ENCODE measurements around the gene SYNGR1.
"Not testable (repeated sequence)": the region's sequence is repeated elsewhere in the genome, so short reads cannot be mapped to it uniquely, and the experiment has no call there.

The SYNGR1 gene

GRCh38 chr22:39355080-39355479 lies 5.3 kb downstream of the SYNGR1 start:
- TF ChIP-seq CTCF (IDR thresholded peaks at IDR 0.05), result no peak
- Histone ChIP-seq H3K27me3 (ENCODE audit: control insufficient read depth, insufficient read depth, low read length) (no peaks in the 10 kb centered on the region), H3K4me1 (no peaks in the 10 kb centered on the region), H3K4me3 (ENCODE audit: low read depth, low read length) (no peak overlapping the region), H3K9ac (no peak overlapping the region), H3K9me3 (ENCODE audit: control insufficient read depth, low read length) (no peaks in the 10 kb centered on the region), H3K79me2 (no peaks in the 10 kb centered on the region), H3K27ac (no peak overlapping the region), H3K4me2 (ENCODE audit: low read length) (no peak overlapping the region), H3K36me3 (ENCODE audit: control insufficient read depth, insufficient read depth, low read length) (no peaks in the 10 kb centered on the region), H2AFZ (no peak overlapping the region)

DNA sequence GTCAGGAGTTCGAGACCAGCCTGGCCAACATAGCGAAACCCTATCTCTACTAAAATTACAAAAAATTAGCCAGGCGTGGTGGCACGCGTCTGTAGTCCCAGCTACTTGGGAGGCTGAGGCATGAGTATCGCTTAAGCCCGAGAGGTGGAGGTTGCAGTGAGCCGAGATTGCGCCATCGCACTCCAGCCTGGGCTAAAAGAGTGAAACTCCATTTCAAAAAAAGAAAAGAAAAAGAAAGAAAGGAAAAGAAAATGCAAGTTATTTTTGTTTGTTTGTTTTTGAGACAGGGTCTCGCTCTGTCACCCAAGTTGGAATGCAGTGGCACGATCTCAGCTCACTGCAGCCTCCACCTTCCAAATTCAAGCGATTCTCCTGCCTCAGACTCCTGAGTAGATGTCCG lies 6.0 kb downstream of the SYNGR1 start:
- not testable (repeated sequence) for H3K4me3 ChIP-seq (ENCODE audit: low read depth, low read length); H3K27me3 ChIP-seq (ENCODE audit: control insufficient read depth, insufficient read depth, low read length); H2AFZ ChIP-seq; H3K9me3 ChIP-seq (ENCODE audit: control insufficient read depth, low read length); H3K9ac ChIP-seq; H3K27ac ChIP-seq; H3K36me3 ChIP-seq (ENCODE audit: control insufficient read depth, insufficient read depth, low read length); H3K4me2 ChIP-seq (ENCODE audit: low read length); H3K79me2 ChIP-seq; H3K4me1 ChIP-seq

- no peaks in the 10 kb centered on the region for H3K36me3 ChIP-seq (ENCODE audit: control insufficient read depth, insufficient read depth, low read length)
- H3K79me2 ChIP-seq, result no peaks in the 10 kb centered on the region
- TF ChIP-seq CTCF (IDR thresholded peaks at IDR 0.05), result no peak
- no peak overlapping the region for H3K27ac ChIP-seq
- H2AFZ ChIP-seq, result no peak overlapping the region
- H3K4me2 ChIP-seq (ENCODE audit: low read length), result no peak overlapping the region
- H3K9ac ChIP-seq, result no peak overlapping the region
- H3K9me3 ChIP-seq (ENCODE audit: control insufficient read depth, low read length), result no peaks in the 10 kb centered on the region
- H3K4me1 ChIP-seq, result no peaks in the 10 kb centered on the region
- H3K4me3 ChIP-seq (ENCODE audit: low read depth, low read length), result no peak overlapping the region
- H3K27me3 ChIP-seq (ENCODE audit: control insufficient read depth, insufficient read depth, low read length), result no peaks in the 10 kb centered on the region
Observed at GRCh38 chr22:39356464-39356863, 6.7 kb downstream of the SYNGR1 start.

DNA sequence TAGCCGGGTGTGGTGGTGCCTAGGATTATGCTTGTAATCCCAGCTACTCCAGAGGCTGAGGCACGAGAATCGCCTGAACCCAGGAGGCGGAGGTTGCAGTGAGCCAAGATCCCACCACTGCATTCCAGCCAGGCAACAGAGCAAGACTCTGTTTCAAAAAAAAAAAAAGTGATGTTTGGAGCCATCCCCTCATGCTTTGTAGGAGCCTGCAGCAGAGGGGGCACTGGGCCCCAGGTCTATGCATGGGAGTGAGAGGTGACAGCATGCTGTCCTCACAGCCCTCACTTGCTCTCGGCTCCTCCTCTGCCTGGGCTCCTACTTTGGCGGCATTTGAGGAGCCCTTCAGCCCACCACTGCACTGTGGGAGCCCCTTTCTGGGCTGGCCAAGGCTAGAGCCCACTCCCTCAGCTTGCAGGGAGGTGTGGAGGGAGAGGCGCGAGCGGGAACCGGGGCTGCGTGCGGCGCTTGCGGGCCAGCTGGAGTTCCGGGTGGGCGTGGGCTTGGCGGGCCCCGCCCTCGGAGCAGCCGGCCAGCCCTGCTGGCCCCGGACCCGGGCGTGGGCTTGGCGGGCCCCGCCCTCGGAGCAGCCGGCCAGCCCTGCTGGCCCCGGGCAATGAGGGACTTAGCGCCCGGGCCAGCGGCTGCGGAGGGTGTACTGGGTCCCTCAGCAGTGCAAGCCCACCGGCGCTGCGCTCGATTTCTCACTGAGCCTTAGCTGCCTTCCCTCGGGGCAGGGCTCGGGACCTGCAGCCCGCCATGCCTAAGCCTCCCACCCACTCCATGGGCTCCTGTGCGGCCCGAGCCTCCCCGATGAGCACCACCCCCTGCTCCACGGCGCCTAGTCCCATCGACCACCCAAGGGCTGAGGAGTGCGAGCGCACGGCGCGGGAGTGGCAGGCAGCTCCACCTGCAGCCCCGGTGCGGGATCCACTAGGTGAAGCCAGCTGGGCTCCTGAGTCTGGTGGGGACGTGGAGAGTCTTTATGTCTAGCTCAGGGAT lies 7.6 kb downstream of the SYNGR1 start:
- H2AFZ ChIP-seq; H3K9ac ChIP-seq; H3K4me1 ChIP-seq; H3K79me2 ChIP-seq; H3K27me3 ChIP-seq (ENCODE audit: control insufficient read depth, insufficient read depth, low read length); H3K4me3 ChIP-seq (ENCODE audit: low read depth, low read length); H3K36me3 ChIP-seq (ENCODE audit: control insufficient read depth, insufficient read depth, low read length); H3K4me2 ChIP-seq (ENCODE audit: low read length); H3K27ac ChIP-seq; H3K9me3 ChIP-seq (ENCODE audit: control insufficient read depth, low read length): not testable (repeated sequence)

DNA sequence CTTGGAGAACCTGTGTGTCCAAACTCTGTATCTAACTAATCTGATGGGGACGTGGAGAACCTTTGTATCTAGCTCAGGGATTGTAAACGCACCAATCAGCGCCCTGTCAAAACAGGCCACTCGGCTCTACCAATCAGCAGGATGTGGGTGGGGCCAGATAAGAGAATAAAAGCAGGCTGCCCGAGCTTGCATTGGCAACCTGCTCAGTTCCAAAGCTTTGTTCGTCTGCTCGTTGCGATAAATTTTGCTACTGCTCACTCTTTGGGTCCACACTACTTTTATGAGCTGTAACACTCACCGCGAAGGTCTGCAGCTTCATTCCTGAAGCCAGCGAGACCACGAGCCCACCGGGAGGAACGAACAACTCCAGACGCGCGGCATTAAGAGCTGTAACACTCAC lies 8.4 kb downstream of the SYNGR1 start:
- H3K4me3 ChIP-seq (ENCODE audit: low read depth, low read length); H3K9me3 ChIP-seq (ENCODE audit: control insufficient read depth, low read length); H2AFZ ChIP-seq; H3K27me3 ChIP-seq (ENCODE audit: control insufficient read depth, insufficient read depth, low read length); H3K4me1 ChIP-seq; H3K4me2 ChIP-seq (ENCODE audit: low read length); H3K27ac ChIP-seq; H3K36me3 ChIP-seq (ENCODE audit: control insufficient read depth, insufficient read depth, low read length); H3K79me2 ChIP-seq; H3K9ac ChIP-seq: not testable (repeated sequence)

DNA sequence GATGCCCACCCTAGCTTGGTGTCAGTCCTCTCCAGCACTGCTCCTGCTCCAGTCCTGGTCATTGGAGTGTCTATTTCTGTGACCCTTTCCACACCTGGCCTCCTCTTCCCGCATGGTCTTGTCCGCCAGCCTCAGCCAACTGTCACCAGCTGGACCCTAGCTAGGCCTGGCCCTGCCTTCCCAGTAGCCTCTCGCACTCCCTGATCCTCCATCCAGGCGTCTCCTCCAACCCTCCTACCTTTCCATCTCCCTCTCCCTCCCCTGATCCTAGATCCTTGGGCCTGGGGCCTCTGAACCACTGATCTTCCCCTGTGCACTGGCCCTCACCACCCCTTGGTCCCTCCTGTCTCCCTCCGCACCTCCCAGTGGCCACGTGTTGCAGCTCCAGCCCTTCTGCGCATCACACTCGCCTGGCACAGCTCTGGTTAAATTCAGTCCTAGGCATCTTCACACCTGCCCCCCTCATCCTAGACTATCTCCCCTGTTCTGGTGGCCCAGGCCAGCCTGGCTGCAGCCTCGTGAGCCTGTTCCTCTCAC lies 9.9 kb downstream of the SYNGR1 start:
- H3K79me2 ChIP-seq, result no peaks in the 10 kb centered on the region
- H3K4me2 ChIP-seq (ENCODE audit: low read length), result no peak overlapping the region
- no peak for TF ChIP-seq CTCF (IDR thresholded peaks at IDR 0.05)
- H3K9me3 ChIP-seq (ENCODE audit: control insufficient read depth, low read length), result no peaks in the 10 kb centered on the region
- no peaks in the 10 kb centered on the region for H3K4me1 ChIP-seq
- no peak overlapping the region for H3K27ac ChIP-seq
- no peak overlapping the region for H3K4me3 ChIP-seq (ENCODE audit: low read depth, low read length)
- no peaks in the 10 kb centered on the region for H3K36me3 ChIP-seq (ENCODE audit: control insufficient read depth, insufficient read depth, low read length)
- no peak overlapping the region for H2AFZ ChIP-seq
- H3K27me3 ChIP-seq (ENCODE audit: control insufficient read depth, insufficient read depth, low read length), result no peaks in the 10 kb centered on the region
- H3K9ac ChIP-seq, result no peak overlapping the region

Data from parathyroid adenoma (tissue), 2 donors.